HG02588 (cell line): ENCODE measurements around the gene ATP11C.
"Not testable (repeated sequence)": the region's sequence is repeated elsewhere in the genome, so short reads cannot be mapped to it uniquely, and the experiment has no call there.

Experiments used
- ATAC-seq: cut with Tn5 transposase; IDR thresholded peaks from one replicate; pipeline ENCODE4 v1.9.1; 2021; ENCODE audit warnings: mild to moderate bottlenecking, moderate library complexity; ENCODE audit not compliant: unreplicated experiment

The ATP11C gene

DNA sequence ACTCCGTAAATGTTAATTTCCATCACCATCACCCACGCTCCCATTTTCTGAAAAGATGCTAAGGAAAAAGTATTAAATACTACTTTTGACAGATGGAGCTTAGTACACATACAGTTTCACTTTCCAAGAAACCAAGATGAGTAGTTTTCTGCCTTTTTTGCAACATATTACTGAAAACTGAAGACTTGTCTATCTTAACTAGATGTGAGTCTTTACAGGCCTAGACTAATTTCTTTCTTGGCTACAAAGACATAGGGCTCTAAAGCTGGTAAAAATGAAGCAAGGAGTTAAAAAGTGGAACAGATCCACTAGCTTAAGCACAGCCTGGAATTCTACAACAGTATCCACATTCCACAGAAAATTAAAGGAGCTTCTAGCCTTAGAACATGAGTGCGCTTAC, 68.2 kb downstream of the ATP11C start:
- no peak for ATAC-seq

DNA sequence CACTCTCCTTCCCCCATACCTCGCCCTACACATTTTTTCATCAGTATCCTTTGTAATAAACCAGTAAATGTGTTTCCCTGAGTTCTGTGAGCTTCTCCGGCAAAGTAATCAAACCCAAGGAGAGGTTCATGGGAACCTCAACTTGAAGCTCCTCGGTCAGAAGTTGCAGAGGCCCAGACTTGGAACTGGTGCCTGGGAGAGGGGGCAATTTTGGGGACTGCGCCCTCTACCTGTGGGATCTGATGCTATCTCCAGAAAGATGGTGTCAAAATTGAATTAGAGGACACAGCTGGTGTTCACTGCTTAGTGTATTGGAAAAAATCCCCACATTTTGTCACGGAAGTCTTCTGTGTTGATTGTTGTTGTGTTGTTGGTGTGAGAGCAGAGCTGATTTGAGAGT, 70.6 kb downstream of the ATP11C start:
- no peak for ATAC-seq

DNA sequence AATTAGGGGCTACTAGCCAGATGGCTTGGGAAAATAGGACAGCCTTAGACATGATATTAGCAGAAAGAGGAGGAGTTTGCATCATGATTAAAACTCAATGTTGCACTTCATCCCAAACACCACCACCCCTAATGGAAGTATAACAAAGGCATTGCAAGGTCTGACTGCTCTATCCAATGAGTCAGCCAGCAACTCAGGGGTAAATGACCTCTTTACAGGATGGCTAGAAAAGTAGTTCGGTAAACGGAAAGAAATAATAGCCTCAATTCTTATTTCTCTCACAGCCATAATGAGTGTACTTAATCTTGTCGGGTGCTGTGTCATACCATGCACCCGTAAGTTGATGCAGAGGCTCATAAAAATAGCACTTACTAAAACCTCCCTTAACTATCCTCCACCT, 76.0 kb downstream of the ATP11C start:
- not testable (repeated sequence) for ATAC-seq

DNA sequence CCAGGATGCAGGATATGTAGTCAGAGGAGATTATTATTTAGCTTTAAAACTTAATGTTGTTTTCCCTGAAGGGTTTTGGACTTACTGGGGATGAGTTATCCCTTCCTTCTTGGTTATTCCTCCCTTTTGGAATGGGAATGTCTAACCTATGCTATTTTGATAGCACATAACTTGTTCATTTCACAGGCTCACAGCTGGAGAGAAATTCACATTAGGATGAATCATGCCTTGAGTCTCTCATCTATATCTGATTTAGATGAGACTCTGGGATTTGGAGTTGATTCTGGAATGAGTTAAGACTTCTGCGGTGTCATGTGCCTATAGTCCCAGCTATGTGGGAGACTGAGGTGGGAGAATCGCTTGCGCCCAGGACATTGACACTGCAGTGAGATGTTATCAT, 81.1 kb downstream of the ATP11C start:
- ATAC-seq, result no peak

DNA sequence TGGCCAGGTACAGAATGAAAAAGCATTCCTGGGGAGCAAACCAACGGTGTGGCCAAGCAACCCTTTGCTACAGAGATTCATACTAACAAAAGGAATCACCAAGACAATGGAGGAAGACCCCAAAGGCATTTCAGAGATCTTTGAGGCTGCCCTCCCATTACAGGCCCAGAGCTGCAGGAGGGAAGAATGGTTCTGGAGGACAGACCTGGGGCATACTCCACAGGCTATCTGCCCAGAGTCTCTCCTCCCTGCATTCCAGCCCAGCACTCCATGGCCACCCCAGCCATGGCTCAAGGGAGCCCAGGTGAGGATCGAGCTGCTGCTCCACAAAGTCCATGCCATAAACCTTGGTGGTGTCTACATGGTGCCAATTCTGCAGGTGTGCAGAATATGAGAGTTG, 81.9 kb downstream of the ATP11C start:
- ATAC-seq, result no peak

DNA sequence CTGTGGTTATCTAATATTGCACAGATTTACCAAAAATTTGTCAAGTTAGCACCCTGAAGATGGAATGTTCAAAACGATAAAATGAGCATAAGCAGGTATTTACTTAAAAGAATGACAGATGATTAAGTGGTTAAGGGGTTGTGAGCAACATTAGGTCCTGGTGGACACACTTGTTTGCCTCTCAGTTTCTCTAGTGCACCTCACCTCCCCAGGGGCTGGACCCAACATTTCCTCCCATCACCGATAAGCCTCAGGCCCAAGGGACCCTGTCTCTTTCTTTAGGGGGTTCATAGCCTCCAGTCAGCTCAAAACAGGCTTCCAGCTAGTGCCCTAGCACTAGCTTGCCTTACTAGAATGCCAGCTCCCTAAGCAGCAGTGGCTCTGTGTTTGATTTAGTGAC, 88.0 kb downstream of the ATP11C start:
- no peak for ATAC-seq

DNA sequence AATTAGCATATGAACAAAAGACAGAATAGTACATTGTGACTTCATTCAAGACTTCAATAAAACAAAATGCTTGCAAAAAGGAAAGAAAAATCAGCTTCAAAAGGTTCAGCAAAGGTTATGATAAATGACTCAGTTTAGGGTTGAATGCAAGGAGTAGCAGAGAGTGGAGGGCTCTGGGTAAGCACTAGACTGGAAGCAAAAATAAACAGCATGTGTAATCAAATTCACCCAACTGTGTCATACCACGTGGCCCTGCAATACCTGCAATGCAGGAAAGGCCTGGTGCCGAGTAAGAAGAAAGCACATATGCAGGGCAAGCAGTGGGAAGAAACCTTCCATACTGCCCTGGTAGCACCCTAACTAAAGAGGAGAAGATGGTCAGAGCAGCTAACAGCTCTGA, 88.7 kb downstream of the ATP11C start:
- ATAC-seq, result no peak

DNA sequence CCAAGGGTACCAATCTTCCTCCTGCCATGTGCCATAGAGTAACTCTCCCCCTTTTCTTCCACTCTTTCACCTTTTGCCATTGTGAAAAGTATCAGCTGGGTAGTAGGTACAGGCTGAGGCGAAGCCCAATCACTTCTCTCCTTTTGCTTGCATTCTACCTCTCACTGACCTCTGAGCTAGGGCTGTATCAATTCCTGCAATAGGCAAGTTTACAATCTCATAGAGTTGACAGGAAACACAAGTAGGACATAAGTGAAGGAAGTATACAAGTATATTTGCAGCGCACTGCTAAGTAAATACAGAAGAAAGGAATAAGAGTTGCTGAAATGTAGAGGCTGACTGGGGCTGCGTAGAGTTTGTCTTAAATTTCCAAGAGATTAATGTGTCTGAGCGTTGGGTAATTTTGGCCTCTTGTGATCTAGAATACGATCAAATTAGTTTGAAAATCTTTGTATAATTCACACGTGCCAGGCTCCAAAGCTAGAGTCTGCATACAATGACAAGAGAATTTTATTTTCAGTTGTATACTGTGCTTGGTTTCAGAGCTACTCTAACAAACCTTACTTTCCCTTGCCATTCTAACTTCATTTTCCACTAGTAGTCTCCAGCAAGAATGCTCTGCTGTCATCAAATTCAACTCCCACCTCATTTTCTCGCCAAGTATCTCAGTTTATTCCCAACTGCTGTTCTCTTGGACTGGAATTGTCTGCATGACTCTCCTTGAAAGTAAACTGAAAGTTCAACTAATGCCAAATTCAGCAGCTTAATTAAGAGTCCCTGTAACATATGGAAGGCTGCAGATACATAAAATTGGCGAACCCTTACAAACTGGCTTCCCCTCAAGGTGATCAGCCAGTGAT, 90.3 kb downstream of the ATP11C start:
- ATAC-seq, result no peak

DNA sequence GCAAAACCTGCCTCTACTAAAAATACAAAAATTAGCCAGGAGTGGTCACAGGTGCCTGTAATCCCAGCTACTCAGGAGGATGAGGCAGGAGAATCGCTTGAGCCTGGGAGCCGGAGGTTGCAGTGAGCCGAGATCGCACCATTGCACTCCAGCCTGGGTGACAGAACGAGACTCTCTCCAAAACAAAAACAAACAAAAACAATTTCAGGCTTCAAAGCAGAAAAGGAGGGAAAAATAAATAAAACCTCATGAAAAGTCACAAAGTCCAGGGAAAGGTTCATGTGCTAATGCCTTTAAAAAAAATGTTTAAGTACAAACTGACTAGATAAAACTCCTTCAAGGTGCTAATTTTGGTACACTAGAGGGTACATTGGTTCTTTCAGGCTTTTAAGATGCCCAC, 96.5 kb downstream of the ATP11C start:
- ATAC-seq, result not testable (repeated sequence)

DNA sequence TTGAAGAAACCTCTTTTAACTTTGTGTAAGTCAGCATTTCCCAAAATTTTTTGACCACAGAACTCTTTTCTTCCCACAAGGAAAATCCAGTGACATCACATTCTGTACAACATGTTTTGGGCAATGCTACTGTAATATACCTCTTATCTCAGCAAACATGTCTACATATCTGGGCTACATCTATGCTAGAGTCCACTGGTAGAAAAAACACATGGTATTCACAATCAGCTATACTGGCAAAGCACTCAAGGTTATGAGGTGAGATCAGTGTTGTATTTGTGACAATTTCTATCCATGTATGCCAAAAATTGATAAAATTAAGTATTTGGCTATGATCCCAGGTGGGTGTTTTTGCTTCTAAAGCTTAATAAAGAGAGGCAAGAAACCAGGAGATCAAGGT, 98.0 kb downstream of the ATP11C start:
- no peak for ATAC-seq

DNA sequence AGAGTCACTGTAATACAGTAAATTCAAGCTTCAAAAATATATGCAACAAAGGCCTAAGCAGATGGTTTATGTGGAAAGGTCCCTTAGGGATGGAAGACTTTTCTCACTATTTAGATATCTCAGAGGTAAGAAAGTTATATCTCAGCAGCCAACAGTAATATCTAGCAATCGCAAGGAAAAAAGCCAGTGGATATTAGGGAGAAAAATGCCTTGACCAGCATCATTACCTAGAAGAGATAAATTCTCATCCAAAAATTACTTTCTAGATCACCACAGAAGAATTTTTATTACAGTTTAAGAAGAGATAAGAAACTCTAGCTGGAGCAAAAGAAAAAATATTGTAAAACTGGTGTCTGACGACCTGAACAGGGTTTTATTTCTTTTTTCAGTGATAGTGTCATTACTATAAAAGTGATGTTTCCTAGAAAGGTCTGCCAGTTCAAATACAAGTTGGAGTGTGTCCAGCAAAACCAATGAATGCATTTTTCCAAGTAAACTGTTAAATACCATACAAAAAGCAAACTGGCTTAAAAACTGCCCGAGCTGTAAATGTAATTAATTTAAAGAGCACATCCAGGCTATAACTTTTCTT, 100.0 kb downstream of the ATP11C start:
- ATAC-seq, result no peak

DNA sequence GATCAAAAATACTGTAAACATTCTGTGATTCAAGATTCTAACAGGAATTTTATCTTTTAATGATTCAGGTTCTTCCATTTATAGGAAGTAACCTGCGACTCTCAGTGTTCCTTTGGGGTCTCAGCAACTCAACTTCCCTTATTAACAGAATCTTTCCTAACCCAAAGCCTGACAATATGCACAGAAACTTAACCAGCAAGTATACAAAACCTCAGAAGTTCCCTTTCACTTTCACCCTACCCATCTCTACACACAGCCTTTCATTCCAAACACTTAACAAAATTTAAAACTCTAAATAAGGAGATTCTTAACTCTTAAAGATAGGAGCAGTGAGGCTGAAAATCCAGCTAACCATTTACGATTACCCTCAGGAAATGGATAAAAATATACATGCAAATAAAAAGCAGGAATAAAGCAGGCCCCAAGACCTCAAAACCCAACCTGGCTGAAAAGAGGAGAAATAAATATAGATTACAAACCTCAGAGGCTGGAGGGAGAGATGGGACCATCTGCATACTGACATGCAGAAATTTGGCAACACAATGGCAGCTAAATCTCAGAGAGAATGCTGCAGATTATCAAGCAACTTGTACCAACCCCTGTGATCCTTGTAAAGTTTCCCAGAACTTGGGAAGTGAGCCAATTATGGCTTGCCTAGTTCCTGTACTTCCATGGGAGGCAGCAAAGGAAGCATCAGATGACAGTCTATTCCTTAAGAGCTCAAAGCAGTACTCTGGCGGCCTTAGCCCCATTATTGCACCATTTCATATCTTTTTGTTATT, 101.0 kb downstream of the ATP11C start:
- ATAC-seq, result peak; percentile 85

DNA sequence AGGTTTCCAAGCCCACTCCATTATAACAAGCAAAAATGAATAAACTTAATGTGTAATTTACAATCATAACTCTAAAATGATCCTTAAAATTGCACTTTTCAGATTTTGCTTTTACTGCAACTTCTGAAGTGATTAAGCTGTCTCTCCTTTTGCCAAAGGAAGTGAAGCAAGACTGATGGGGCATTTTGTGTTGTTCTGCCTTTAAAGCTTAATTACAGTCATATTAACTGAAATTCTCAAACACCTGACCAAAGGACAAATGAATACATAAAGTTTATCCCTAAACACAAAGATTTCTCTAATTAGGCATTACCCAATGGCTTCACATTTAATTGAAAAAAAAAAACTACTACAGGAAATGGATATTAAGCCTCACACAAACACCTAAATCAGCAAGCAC, 101.8 kb downstream of the ATP11C start:
- no peak for ATAC-seq

DNA sequence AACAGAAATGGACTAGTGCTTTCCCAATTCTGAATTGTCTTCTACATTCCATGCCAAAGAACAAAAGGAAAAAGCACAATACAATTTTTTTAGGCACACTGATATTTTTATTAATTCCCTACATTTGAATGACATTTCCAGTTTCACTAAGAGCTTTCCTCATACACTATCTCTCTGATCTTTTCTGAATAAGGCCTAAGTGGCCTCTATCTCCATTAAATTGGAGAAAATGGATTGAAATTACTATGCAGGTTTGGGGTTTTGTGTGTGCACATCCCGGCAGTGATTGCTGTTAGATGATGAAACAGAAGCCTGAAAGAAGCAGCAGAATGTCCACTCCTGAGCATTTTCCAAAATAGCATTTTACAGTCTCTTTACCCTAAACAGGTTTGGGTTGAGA, 104.0 kb downstream of the ATP11C start:
- no peak for ATAC-seq

DNA sequence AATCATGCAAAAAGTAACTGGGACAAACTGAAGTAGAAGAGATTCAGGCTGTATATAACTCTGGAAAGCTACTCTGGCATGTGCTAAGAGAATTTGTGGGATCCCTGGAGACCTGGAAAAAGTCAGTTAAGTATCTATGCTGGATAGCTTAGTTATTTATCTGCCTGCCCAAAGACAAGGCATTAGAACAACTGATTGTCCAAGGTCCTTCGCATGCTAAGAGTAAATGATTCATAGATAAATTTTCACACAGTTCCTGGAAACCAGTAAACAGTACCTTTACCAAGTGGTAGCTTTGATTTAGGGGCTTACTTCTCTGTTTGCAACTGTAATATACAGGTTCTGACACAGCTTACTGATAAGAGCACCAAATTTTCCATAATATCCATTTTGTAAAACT, 104.8 kb downstream of the ATP11C start:
- ATAC-seq, result no peak

DNA sequence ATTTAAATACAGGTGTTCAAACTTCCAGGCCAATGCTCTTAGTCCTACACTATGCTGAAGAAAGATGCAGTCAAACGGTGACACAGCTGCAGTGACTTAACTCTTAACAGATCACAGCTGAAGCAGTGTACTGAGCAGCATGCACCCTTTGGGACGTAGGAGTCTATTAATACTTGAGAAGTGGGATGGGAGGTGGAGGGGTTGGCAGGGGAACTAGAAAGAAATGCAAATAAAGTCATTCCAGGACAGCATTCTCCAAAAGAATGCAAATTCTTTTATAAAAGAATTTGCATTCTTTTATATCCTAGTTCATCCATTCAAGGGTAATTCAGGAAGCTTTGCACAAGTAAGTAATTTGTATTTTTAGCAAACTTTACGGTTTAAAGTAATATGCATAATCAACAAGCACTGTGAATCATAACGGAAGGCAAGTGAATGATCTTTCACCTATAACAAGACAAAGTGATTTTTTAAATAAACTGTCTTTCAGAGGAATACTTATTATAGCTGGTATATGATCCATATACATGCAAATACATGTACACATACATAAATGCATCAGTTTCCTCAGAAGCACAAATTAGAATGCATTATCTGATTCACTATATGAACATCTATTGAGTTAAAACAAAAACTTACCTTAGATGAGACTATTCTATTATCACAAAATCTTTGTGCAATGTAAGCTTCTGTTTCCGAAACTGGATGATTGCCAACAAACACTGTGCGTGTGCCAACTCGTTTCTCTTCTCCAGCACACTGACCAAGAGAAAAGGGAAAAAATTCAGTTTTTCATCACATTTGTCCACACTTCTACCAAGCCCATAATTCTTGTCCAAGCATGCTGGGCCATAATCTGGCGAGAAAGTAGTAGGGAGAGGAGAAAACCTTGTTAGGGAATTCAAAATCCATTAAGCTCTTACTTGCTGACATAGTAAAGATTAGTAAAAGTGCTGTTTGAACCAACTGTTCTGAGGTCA, 106.5 kb downstream of the ATP11C start:
- no peak for ATAC-seq

DNA sequence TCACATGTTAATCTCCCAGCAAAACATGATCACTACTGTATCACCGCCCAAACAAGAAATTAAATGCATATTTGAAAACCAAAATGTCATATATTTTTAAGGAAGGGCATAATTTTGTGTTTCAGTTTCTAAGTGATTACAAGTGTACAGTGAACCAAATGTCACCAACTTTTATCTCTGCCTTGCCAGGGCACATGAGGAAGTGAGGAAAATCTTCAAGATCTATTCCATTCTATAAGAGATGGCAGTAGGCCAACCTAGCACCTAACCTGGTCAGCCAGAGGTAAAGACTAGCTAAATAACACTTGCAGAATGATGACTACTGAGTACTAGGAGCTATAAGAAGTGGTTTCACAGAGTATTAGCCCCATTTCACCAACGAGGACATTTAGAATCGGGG, 107.2 kb downstream of the ATP11C start:
- no peak for ATAC-seq

DNA sequence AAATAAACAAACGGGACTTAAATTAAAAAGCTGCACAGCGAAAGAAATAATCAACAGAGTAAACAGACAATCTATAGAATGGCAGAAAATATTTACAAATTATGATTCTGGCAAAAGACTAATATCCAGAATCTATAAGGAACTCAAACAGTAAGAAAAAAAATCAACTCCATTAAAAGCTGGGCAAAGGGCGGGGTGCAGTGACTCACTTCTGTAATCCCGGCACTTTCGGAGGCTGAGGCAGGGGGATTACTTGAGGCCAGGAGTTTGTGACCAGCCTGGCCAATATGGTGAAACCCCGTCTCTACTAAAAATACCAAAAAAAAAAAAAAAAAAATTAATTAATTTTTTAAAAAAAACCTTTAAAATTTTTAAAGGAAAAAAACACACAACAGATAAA, 109.0 kb downstream of the ATP11C start:
- ATAC-seq, result no peak

DNA sequence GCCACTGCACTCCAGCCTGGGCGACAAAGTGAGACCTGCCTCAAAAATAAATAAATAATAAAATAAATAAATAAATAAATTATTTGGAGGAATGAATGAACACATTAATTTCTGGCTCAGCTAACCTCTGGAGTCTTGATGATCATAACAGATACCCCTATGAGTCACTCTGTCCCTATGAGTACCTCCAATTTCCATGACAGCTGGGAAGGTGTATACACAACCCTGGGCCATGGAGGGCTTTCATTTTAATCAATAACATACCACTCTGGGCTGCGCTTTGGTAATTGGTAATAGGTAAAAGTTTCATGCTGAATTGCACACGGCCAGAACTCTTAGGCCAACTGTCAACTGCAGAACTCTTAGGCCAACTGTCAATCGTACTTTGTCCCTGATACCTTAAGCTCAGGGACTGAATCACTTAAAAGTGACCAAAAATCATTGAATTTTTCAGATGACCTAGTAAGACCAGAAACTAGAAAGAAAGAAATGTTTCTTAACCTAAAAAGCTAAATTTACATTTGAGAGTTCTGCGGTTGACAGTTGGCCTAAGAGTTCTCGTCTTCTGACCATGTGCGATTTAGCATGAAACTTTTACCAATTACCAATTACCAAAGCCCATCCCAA, 112.4 kb downstream of the ATP11C start:
- no peak for ATAC-seq

DNA sequence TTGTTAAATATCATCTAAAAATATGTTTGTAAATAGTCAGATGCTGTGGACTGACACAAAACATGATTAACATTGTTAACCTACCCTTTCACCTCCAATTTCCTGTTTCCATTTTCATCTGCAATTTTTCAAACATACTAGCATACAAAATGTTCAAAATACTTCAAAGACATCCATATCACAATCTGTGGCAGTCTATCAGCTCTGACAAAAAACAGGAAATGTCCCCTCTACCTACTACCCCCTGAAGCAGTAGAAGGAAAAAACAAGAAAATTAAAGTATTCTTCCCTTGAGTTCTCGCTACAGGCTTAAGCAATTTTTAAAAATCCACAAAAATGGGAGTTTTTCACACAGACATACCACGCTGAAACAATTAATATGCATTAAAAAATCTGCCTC, 116.6 kb downstream of the ATP11C start:
- no peak for ATAC-seq
